ENCODE results near the gene ATG9A. TPM values are rescaled to one million over a fixed set of nuclear protein-coding genes. Genes with fewer than 3 reads are reported as not detected.

The ATG9A gene
- total RNA-seq, 1 experiment from 2014 or later, result 52.1 TPM

GRCh38 chr2:219171231-219171651 is 58.2 kb downstream of the ATG9A start:
- peak; percentile 59 for TF ChIP-seq CTCF (IDR thresholded peaks at IDR 0.05; ENCODE audit: unreplicated experiment)
- Mint-ChIP-seq H3K27ac (ENCODE audit: low read depth, unreplicated experiment) (no peak overlapping the region), H3K36me3 (ENCODE audit: insufficient read depth, unreplicated experiment) (peaks cover 28% of the 10 kb centered on the region), H3K27me3 (ENCODE audit: insufficient read depth, unreplicated experiment) (no peaks in the 10 kb centered on the region), H3K4me1 (ENCODE audit: insufficient read depth, unreplicated experiment) (peaks cover 8% of the 10 kb centered on the region), H3K9me3 (ENCODE audit: unreplicated experiment) (no peaks in the 10 kb centered on the region), H3K4me3 (ENCODE audit: unreplicated experiment) (no peak overlapping the region)
- intact Hi-C loops (cut with micrococcal nuclease), result loop anchor here (1.0 to 2.0 kb wide), 2 partner anchors 124 to 127 kb away; no protein-coding TSS in a partner anchor
- BruUV-seq (replicated peaks), result no TSS peak
- peak; percentile 57 for DNase-seq (ENCODE audit: unreplicated experiment)
- CTCF ChIA-PET, result interaction anchor here (0.5 to 9.3 kb wide), 17 partner anchors 11 to 359 kb away, joined by 3 to 82 read pairs (median 5); partner anchors contain the start of genes DNAJB2, GLB1L, NHEJ1 and STK16
- POLR2A ChIA-PET, result interaction anchor here (0.7 to 2.2 kb wide), 7 partner anchors 12 to 216 kb away, joined by 3 to 11 read pairs (median 3); partner anchors contain the start of genes ANKZF1, ATG9A and TUBA4B

- ChIA-PET CTCF (interaction anchor here (0.6 to 9.3 kb wide), 12 partner anchors 11 to 754 kb away, joined by 3 to 82 read pairs (median 7); partner anchors contain the start of genes GLB1L, NHEJ1 and STK16), POLR2A (interaction anchor here (1.1 kb wide), 2 partner anchors 10 to 125 kb away, joined by 3 read pairs; no protein-coding TSS in a partner anchor)
- Mint-ChIP-seq H3K4me1 (ENCODE audit: insufficient read depth, unreplicated experiment) (peaks cover 8% of the 10 kb centered on the region), H3K36me3 (ENCODE audit: insufficient read depth, unreplicated experiment) (peaks cover 25% of the 10 kb centered on the region), H3K27me3 (ENCODE audit: insufficient read depth, unreplicated experiment) (no peaks in the 10 kb centered on the region), H3K27ac (ENCODE audit: low read depth, unreplicated experiment) (no peak within 1 kb of the TSS), H3K4me3 (ENCODE audit: unreplicated experiment) (no peak within 1 kb of the TSS), H3K9me3 (ENCODE audit: unreplicated experiment) (no peaks in the 10 kb centered on the region)
- intact Hi-C loops (cut with micrococcal nuclease), result loop anchor here (2.0 kb wide), 1 partner anchor 125 kb away; no protein-coding TSS in a partner anchor
- DNase-seq (ENCODE audit: unreplicated experiment), result no peak
- no peak for TF ChIP-seq CTCF (IDR thresholded peaks at IDR 0.05; ENCODE audit: unreplicated experiment)
- no TSS peak for BruUV-seq (replicated peaks)
These were observed 59.3 kb downstream of the ATG9A start, which contains the start of gene SLC23A3 for GRCh38 chr2:219169930-219170654. TSS of gene SLC23A3 (minus strand) at chr2:219170029. CDS start at chr2:219169984, 45 bp downstream.

Other genes with a start within 250 kb of the ATG9A start
- not detected in 2 replicates for gene FEV, start 244.5 kb downstream of the ATG9A start, total RNA-seq (2022)
- gene CRYBA2, start 236.2 kb downstream of the ATG9A start, total RNA-seq (2022), result not detected in 2 replicates
- gene CFAP65, start 188.1 kb downstream of the ATG9A start, total RNA-seq (2022), result not detected in 2 replicates
- gene IHH, start 168.7 kb downstream of the ATG9A start, total RNA-seq (2022), result not detected in 2 replicates
- 7.5 and 11.5 TPM in 2 replicates for gene NHEJ1, start 68.8 kb downstream of the ATG9A start, total RNA-seq (2022)
- gene SLC23A3, start 59.6 kb downstream of the ATG9A start, total RNA-seq (2022), result 1.7 and 2.6 TPM in 2 replicates
- gene CNPPD1, start 52.7 kb downstream of the ATG9A start, total RNA-seq (2022), result 33.9 and 39.1 TPM in 2 replicates
- 49.3 and 64.5 TPM in 2 replicates for gene RETREG2, start 51.4 kb downstream of the ATG9A start, total RNA-seq (2022)
- gene ZFAND2B, start 22.9 kb downstream of the ATG9A start, total RNA-seq (2022), result 61.0 and 73.1 TPM in 2 replicates
- gene ABCB6, start 10.7 kb downstream of the ATG9A start, total RNA-seq (2022), result 13.8 and 18.8 TPM in 2 replicates
- gene ANKZF1, start 170 bp upstream of the ATG9A start, total RNA-seq (2022), result 45.5 and 45.6 TPM in 2 replicates
- 4.9 and 7.5 TPM in 2 replicates for gene GLB1L, start 15.8 kb upstream of the ATG9A start, total RNA-seq (2022)
- gene STK16, start 15.8 kb upstream of the ATG9A start, total RNA-seq (2022), result 33.4 and 42.7 TPM in 2 replicates
- not detected in 2 replicates for gene TUBA4B, start 23.6 kb upstream of the ATG9A start, total RNA-seq (2022)
- gene TUBA4A, start 24.3 kb upstream of the ATG9A start, total RNA-seq (2022), result 37.2 and 80.5 TPM in 2 replicates
- 58.2 and 59.8 TPM in 2 replicates for gene DNAJB2, start 49.7 kb upstream of the ATG9A start, total RNA-seq (2022)
- gene PTPRN, start 79.8 kb upstream of the ATG9A start, total RNA-seq (2022), result not detected in 2 replicates
- not detected in 2 replicates for gene RESP18, start 103.1 kb upstream of the ATG9A start, total RNA-seq (2022)
- gene DNPEP, start 158.3 kb upstream of the ATG9A start, total RNA-seq (2022), result 81.3 and 81.5 TPM in 2 replicates
- gene DES, start 188.7 kb upstream of the ATG9A start, total RNA-seq (2022), result not detected in 2 replicates
- 23.3 and 25.7 TPM in 2 replicates for gene SPEG, start 205.2 kb upstream of the ATG9A start, total RNA-seq (2022)

Data from MCF 10A (cell line).